ENCODE results near the gene KLHL20. TPM values are rescaled to one million over a fixed set of nuclear protein-coding genes. Genes with fewer than 3 reads are reported as not detected.

Gene KLHL20
- total RNA-seq, result 32.0 and 36.6 TPM in 2 replicates

DNA sequence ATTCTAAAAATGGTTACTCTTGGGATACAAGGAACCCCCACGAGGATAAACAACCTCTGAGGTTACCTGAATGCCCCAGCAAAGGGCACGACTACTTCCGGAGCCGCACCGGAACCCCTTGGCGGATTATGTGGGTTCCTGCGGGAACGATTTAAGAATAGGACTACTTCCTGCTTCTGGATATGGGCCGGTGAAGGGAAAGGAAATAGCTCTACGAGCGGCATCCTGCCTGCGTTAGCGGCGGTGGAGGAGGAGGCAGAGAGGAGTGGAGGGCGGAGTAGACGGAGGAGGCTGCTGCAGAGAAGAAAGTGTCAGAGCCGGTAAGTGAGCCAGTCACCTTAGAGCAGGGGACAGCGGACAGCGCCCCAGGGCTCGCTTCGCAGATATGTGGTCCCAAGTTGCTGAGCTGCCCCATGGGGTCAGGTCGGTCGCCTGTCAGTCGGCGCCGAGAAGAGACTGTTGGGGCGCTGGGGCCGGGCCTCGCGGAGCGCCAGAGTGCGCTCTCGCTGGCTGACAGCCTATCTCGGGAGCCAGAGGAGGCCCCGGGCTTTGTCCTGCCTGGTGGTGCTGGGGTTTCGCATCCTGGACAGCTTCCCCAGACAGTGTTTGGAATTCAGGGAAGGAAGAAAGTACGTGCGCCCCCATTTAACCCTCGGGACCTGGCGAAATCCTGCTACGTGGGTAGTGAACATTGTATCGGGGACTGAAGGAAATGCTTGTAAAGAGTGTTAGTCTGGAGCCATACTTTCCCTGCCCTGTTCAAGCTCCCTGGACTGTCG, at the start of gene KLHL20:
Gene KLHL20 (plus strand): TSS at position 223 of the 779 bp plus-strand sequence. CDS start 1,063 bp downstream, outside the sequence.

GRCh38 chr1:173669491-173669941, 45.3 kb upstream of the KLHL20 start, which contains the start of gene ANKRD45:
ANKRD45 (minus strand) TSS chr1:173669851; CDS start chr1:173659418, 10,433 bp downstream.

GRCh38 chr1:173824315-173825081, 109.7 kb downstream of the KLHL20 start, which contains the start of the genes CENPL and DARS2:
CENPL (minus strand) TSS chr1:173824883; CDS start chr1:173811299, 13,584 bp downstream.
DARS2 (plus strand) TSS chr1:173824673; CDS start chr1:173825230, 557 bp downstream.

Small RNAs within 50 kb of the gene (small RNA-seq; reads per million reads assigned to genes)
- gene BX248409.1, result not detected
- gene RF00019, result not detected

Other genes starting within 250 kb of the KLHL20 start
- 159 and 186 TPM in 2 replicates for gene PRDX6, start 237.6 kb upstream of the KLHL20 start, total RNA-seq
- gene SLC9C2, start 111.9 kb upstream of the KLHL20 start, total RNA-seq, result not detected in 2 replicates
- not detected in 2 replicates for gene TEX50, start 79.6 kb upstream of the KLHL20 start, total RNA-seq
- gene ANKRD45, start 45.1 kb upstream of the KLHL20 start, total RNA-seq, result 0.33 TPM in 1 of 2 replicates, not detected in the other
- gene DARS2, start 109.7 kb downstream of the KLHL20 start, total RNA-seq, result 16.7 and 25.1 TPM in 2 replicates
- gene CENPL, start 109.9 kb downstream of the KLHL20 start, total RNA-seq, result 11.1 and 20.7 TPM in 2 replicates
- gene GAS5, start 153.0 kb downstream of the KLHL20 start, total RNA-seq, result 273 and 303 TPM in 2 replicates
- 4.6 and 6.3 TPM in 2 replicates for gene ZBTB37, start 153.4 kb downstream of the KLHL20 start, total RNA-seq
- gene SERPINC1, start 202.3 kb downstream of the KLHL20 start, total RNA-seq, result 0.38 TPM in 1 of 2 replicates, not detected in the other